ENCODE measurements around the gene YKT6.
A peak's percentile ranks its signal among the peaks of the same experiment; 100 is the strongest.
"Not testable (repeated sequence)": the region's sequence is repeated elsewhere in the genome, so short reads cannot be mapped to it uniquely, and the experiment has no call there.

Gene YKT6

DNA sequence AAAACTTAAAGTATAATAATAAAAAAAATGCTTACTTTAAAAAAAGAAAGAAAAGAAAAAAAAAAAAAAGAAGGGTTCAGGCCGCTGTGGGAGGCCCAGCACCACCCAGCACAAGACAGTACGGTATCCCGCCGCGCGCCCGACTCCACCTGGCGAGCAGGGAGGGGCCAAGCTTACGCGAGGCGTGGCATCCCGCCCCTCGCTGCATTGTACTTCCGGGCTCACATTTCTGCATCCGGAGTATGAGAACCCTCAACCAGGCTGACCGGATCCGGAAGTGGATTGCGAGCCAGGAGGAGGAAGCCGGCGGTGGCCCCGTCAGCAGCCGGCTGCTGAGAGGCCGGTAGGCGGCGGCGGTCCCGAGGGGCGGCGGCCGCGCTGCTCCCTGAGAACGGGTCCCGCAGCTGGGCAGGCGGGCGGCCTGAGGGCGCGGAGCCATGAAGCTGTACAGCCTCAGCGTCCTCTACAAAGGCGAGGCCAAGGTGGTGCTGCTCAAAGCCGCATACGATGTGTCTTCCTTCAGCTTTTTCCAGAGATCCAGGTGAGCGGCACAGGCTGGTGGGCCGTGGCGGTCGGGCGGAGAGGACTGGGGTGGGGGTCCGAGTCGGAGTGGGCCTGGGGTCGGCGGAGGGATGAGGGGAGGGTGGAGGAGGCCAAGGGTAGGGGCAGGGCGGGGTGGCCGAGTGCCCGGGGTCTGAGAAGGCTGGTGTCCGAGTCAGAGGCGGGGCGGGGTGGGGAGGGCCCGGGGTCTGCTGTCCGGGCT is at the start of gene YKT6:
Gene YKT6, plus strand, starts transcription at position 280 of the 763 bp plus-strand sequence. Its CDS starts 158 bp downstream, at position 438.
- DNase-seq = peak; percentile 96

GRCh38 chr7:44151956-44152355 is 48.8 kb upstream of the YKT6 start:
- no peak for DNase-seq

- DNase-seq = no peak
Measured at GRCh38 chr7:44152971-44153947, 47.5 kb upstream of the YKT6 start.

- no peak for DNase-seq
Measured at GRCh38 chr7:44153948-44154335, 46.8 kb upstream of the YKT6 start.

DNA sequence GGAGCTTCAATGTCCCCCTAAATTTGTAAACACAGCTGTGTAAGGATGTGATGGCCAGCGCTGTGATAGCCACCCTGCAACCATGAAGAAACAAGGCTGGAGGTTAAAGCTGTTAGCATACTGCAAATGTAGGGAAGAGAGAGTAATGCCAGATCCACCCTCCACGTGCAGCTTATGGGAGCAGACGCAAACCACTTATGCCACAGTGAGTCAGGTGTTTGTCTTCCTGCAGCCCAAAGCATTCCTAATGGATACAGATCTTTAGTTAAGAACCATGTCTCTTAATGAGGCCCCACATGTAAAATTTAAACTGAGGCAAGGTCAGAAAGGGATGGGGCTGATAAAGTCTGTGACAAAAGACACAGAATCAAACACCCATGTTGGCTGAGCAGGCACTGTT is 46.1 kb upstream of the YKT6 start:
- DNase-seq = no peak

DNA sequence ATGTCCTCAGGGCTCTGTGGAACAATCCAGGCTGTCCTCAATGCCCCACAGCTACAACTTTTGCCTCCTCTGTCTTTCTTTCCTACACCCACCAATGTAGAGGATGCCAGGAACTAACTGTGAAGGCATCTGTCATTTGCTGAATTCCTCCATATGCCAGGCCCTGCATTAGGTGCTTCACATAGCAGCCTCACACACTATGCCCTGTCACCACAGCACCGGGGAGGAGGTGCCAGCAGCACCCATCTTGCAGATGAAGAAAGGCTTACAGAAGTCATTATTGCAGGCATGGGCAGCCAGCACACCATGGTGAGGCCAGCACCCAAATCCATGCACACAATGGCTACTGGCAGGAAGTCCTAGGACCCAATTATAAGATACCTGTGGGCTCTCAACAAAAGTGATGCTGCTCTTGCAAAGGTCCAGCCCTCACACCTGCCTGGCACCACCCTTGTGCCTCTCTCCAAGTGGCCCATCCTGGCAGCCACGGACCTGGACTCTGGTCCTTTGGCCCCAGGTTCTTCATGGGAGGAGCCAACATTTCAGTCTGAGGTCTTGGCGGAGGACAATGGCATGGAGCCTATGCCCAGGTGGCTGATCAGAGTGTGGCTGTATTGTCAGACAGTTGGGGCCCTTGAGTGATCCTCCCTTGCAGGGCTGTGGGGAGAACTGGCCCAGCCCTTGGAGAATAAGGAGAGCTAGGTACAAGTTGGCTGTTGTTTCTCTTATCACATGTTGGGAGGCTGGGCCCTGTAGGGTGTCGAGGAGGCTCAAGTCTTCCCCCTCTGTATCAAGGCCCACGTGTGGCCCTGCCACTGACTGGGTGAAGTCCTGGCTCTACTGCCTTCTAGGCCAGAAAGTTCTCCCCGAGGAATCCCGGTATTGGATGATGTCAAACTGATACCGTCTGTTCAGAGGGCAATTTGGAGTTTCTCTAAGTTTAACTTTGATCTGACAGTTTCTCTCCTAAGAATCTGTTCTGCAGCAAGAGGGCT is 45.3 kb upstream of the YKT6 start:
- no peak for DNase-seq

GRCh38 chr7:44156453-44157010 is 44.2 kb upstream of the YKT6 start:
- DNase-seq = no peak

GRCh38 chr7:44157116-44158080 is 43.4 kb upstream of the YKT6 start:
- no peak for DNase-seq

DNA sequence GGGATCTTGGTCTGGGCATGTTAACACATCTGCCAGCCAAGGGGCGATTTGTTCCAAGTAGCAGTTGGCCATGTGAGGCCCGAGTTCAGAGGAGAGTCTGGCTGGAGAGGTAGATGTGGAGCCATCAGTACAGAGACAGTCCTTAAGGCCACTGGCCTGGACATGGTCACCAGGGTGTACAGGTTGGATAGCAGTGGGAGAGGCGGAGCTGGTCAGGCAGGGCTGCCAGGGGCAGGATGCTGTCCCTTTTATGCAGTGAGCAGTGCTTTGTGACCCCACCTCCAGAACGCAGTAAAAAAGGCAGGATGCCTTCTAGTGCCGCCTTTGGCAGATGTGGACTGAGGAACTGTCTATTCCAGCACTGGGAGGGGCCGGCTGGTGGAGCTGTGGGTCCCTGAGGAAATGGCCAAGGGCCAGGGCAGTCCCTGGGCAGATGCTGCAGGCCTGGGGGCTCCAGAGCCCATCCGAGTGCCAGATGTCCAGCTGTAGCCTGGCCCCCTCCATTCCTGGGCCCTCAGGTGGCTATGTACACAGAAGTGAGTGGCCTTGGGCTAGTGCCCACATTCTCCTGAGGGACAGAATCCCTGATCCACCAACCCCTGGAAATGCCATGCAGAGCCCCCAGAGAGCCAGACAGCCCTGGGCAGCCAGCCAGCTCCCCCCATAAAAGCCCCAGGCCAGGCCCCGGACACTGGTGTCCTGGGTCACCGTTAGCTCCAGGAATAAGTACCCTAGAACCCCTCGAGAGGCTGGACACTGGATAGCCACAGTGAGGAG is 42.5 kb upstream of the YKT6 start:
- DNase-seq = no peak

DNA sequence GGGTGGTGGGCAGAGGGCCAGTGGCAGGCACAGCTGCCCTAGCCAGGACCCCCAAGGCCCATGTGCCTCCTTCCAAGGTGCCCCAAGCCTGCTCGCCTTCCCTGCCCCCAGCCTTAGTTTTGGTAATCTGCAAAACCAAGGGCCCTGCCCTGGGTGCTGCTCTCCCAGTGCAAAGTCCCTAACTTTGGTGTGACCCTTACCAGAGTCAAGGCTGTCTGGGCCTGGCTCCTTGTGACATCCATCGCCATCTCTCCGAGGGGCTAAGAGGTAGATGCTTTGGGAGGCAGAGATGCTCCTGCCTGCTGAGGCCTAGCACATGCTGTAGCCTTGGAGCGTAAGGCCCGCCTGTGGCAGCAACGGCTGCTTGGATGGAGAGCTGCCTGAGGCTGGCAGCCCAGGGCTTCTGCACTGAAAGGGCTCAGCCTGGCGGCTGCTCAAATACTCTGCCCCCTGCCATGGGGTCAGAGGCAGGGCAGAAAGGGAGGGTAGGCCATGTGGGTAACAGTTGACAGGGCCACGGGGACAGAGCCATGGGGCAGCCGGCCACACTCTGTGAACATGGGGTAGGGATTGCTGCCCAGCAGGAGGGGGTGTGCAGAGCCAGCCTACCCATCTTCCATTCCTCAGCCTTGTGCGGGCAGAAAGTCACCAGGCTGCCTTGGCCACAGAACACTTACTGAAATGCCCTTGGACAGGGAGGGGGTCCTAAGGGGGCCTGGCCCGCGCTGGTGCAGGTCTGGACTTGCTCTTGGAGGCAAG is 41.7 kb upstream of the YKT6 start:
- no peak for DNase-seq

DNA sequence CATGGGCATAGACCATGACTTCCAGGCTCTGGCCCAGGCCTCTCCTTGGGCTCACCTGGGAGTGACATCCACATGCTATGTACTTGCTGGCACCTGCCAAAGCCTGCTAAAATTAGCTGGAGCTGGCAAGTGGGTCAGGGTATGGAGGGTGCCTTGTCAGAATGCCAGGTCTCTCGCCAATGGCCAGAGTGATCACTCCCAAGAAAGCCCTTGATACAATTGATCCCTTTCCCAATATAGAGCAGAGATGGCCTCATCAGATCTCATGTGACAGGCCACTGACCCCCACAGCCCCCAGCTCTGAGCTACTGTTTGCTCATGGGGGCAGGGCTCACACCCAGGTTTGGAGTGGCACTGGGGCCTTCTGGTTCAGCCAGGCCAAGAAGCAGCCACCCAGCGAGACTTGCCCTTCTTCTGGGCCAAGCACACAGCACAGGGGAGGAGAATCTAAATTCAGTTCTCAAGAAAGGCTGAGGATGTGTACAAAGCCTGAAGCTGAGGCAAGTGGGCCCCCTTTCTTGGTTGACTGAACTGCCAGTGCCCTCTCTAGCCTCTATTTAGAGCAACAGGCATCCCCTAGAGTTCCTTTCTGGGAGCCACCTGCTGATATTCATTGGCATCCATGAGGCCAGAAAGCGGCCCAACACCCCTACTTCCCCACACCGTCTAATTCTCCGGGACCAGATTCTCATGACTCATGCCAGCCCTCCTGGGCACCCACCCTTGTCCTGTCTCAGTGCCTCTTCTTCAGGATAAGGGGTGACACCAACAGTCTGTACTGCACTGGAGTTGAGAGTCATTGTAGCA is 40.8 kb upstream of the YKT6 start:
- DNase-seq = no peak

DNA sequence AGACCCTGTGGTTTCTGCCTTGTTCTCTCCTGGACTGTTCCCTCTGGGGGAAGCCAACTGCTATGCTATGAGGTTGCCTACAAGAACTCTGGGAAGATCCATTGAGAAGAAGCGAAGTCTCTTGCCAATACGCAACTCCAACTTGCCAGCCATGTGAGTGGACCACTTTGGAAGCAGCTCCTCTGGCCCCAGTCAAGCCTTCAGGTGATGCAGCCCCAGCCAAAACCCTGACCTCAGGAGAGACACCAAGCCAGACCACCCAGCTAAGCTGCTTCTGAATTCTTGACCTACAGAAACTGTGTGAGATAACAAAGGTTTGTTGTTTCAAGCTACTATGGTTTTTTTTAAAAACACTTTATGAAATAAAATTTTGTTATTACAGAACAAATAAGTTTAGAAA is 39.4 kb upstream of the YKT6 start:
- DNase-seq = no peak

- DNase-seq = no peak
Measured at GRCh38 chr7:44162179-44162578, 38.6 kb upstream of the YKT6 start.

DNA sequence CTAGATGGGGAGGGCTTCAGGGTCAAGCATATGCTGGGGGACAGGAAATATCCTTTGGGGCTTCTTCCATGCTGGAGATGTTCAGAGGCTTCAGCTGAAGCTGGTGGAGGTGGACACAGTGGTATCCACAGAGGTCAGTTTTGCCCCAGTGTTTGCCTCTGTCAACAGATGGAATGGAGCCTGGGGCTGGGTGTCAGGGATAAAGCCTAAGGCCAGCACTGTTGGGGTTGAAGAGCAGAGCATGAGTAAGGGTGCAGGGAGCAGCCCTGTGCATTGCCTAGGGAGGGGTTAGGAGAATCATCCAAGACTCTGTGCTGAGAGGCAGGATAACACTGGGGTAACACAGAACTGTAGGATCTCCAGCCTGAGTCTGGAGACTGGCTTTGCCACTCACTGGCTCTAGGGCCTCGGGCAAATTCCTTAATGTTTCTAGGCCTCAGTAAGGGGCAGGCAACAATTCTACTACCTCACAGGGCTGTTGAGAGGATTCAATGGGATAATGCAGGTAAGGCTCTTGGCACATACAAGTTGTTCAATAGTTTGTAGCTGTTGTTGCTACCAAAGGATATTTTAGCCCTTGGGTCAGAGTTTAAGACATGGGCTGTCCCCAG is 37.9 kb upstream of the YKT6 start:
- no peak for DNase-seq

DNA sequence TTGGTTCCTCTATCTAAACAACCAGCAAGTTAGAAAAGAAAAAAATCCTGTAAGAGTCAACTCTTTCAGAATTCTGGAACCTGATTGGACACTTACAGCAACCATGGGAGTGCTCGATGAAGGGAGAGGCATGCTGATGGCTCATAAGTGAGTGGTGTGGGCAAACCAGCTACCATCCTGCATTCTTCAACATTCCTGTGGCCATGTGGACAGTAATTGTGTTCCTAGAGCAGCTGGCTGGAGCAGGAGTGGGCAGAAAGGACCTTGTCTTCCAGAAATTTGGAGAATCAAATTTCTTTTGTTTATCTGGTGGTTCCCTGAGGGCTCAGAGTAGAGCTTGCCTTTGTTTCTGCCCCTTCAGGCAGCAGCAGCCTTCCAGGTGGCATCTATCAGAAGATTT is 37.2 kb upstream of the YKT6 start:
- no peak for DNase-seq

- no peak for DNase-seq
Measured at GRCh38 chr7:44167920-44168319, 32.9 kb upstream of the YKT6 start.

DNA sequence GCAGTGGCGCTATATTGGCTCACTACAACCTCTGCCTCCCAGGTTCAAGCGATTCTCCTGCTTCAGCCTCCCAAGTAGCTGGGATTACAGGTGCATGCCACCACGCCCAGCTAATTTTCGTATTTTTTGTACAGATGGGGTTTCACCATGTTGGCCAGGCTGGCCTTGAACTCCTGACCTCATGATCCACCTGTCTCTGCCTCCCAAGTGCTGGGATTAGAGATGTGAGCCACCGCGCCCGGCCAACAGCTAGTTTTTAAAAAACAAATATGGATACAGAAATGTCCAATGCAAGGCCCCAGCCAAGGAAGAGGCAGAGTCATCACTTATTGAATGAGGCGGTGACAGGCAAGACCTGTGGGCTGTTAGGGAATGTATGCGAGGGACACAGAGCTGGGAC is 28.9 kb upstream of the YKT6 start:
- not testable (repeated sequence) for DNase-seq

GRCh38 chr7:44172352-44172751 is 28.4 kb upstream of the YKT6 start:
- no peak for DNase-seq
